GM12878 (cell line): ENCODE results near the gene KMT2E. TPM values are rescaled to one million over a fixed set of nuclear protein-coding genes. Genes with fewer than 3 reads are reported as not detected.

Experiments
- ATAC-seq: fragments of 200-7000 bp; cut with Tn5 transposase; 3 replicates; pipeline ENCODE4 v1.9.1; 2020; ENCODE audit warnings: mild to moderate bottlenecking, moderate library complexity
- BruUV-seq: library from RNA; stranded (reverse); fragments of 400-500 nt; replicated peaks from 2 replicates; lab custom pipeline; 2021; lab: Mats Ljungman, UMichigan
- CTCF ChIA-PET: fragments of 300-600 bp; sonication (Branson Sonifier 250); formaldehyde crosslinking; extraction: SDS; loops from one replicate; lab custom pipeline; 2021; ENCODE audit warnings: inconsistent platforms; lab: Yijun Ruan, JAX
- POLR2A ChIA-PET: fragments of 350-600 bp; formaldehyde crosslinking; extraction: SDS; loops from one replicate; lab custom pipeline; 2021; ENCODE audit warnings: inconsistent platforms; lab: Charles Lee
- RAD21 ChIA-PET: fragments of 300-600 bp; sonication (Branson Sonifier 250); formaldehyde crosslinking; loops from one replicate; lab custom pipeline; 2023; ENCODE audit warnings: antibody characterized with exemption; ENCODE audit not compliant: unreplicated experiment; lab: Charles Lee
- SMC1A ChIA-PET: fragments of 300-600 bp; sonication (Branson Sonifier 250); formaldehyde crosslinking; loops from one replicate; lab custom pipeline; 2023; ENCODE audit not compliant: unreplicated experiment, uncharacterized antibody; lab: Charles Lee
- DNase-seq: peaks from one replicate; pipeline ENCODE4 v3.0.0-alpha.2; 2011; ENCODE audit warnings: low read depth, low spot score
- FAIRE-seq: peaks from 3 replicates; lab custom pipeline; 2011; peaks lifted over from hg19 to GRCh38; lab: Jason Lieb, UNC
- H2AFZ ChIP-seq: 2 replicates; pipeline ENCODE4 v1.6.0; 2011; ENCODE audit warnings: low read depth, low read length, control low read depth; ENCODE audit not compliant: control insufficient read depth
- H3K27ac ChIP-seq: 2 replicates; pipeline ENCODE4 v1.5.1; 2011; ENCODE audit warnings: control low read depth; ENCODE audit not compliant: control insufficient read depth, insufficient read depth
- H3K27me3 ChIP-seq, 2 experiments: replicated peaks in 1 of 2; 2 replicates each; pipeline versions ENCODE4 v1.6.0 to v1.6.1; 2011; ENCODE audit warnings: low read length in 1 of 2; ENCODE audit not compliant: control insufficient read depth in 2 of 2, insufficient read depth in 2 of 2
- H3K36me3 ChIP-seq, 2 experiments: 2 replicates each; pipeline ENCODE4 v1.5.1; 2011; ENCODE audit warnings: low read length in 1 of 2; ENCODE audit not compliant: control insufficient read depth in 2 of 2, insufficient read depth in 2 of 2
- H3K4me1 ChIP-seq: 2 replicates; pipeline ENCODE4 v1.6.1; 2011; ENCODE audit warnings: mild to moderate bottlenecking, low read length, moderate library complexity, mixed read lengths; ENCODE audit not compliant: control insufficient read depth, insufficient read depth
- H3K4me2 ChIP-seq: 2 replicates; pipeline ENCODE4 v1.6.0; 2011; ENCODE audit warnings: control low read depth; ENCODE audit not compliant: control insufficient read depth, insufficient read depth
- H3K4me3 ChIP-seq: fragments of 200-600 bp; sonication (generic); 2 replicates; pipeline ENCODE4 v1.5.1; 2016
- H3K79me2 ChIP-seq: 2 replicates; pipeline ENCODE4 v1.6.0; 2011; ENCODE audit warnings: low read length; ENCODE audit not compliant: control insufficient read depth, insufficient read depth
- H3K9ac ChIP-seq: 2 replicates; pipeline ENCODE4 v1.8.0; 2011; ENCODE audit warnings: low read length, control low read depth, mixed read lengths; ENCODE audit not compliant: control insufficient read depth, insufficient read depth
- H3K9me3 ChIP-seq: replicated peaks from 3 replicates; pipeline ENCODE4 v1.5.1; 2011; ENCODE audit warnings: mild to moderate bottlenecking, low read length; ENCODE audit not compliant: control insufficient read depth, insufficient read depth
- H4K20me1 ChIP-seq: 2 replicates; pipeline ENCODE4 v1.6.0; 2011; ENCODE audit not compliant: control insufficient read depth, insufficient read depth
- EZH2 ChIP-seq: IDR thresholded peaks from 2 replicates; pipeline ENCODE4 v1.6.1; 2012; ENCODE audit warnings: low read depth, mild to moderate bottlenecking, control low read depth, inconsistent platforms, low read length, borderline replicate concordance; ENCODE audit not compliant: control insufficient read depth
- HDAC2 ChIP-seq: fragments of 200-600 bp; sonication (generic); IDR thresholded peaks from 2 replicates; pipeline ENCODE4 v1.6.1; 2017
- JUND ChIP-seq: IDR thresholded peaks from 2 replicates; pipeline ENCODE4 v1.6.1; 2012; ENCODE audit warnings: low read depth, mild to moderate bottlenecking, low read length, improper control_type of control experiment, moderate library complexity
- NRF1 ChIP-seq: conservative IDR thresholded peaks from 2 replicates; pipeline ENCODE4 v1.6.1; 2011; ENCODE audit warnings: mild to moderate bottlenecking, low read depth, low read length, improper control_type of control experiment
- RUNX3 ChIP-seq: IDR thresholded peaks from 2 replicates; pipeline ENCODE4 v1.6.1; 2012; ENCODE audit warnings: low read length, inconsistent platforms
- STAT1 ChIP-seq: fragments of 450-650 bp; conservative IDR thresholded peaks from 2 replicates; pipeline ENCODE4 v1.6.1; 2014; ENCODE audit warnings: antibody characterized with exemption, mild to moderate bottlenecking
- WGBS: methylation state at CpG from one replicate; pipeline ENCODE4 v1.1.6; 2016; ENCODE audit warnings: low lambda C conversion rate; ENCODE audit not compliant: insufficient replicate concordance, insufficient coverage; ENCODE audit errors: missing lambda C conversion rate; 5-methylcytosine and 5-hydroxymethylcytosine counted together
- in situ Hi-C: fragments of 300-500 bp; cut with MboI; formaldehyde crosslinking; loops from 9 replicates; pipeline ENCODE4 v1.14.3; 2018; ENCODE audit warnings: mixed read lengths
- intact Hi-C: fragments of 100-400 bp; cut with micrococcal nuclease; formaldehyde crosslinking; loops from one replicate; pipeline ENCODE4 v1.14.2; 2022; ENCODE audit not compliant: unreplicated experiment
- polyA plus RNA-seq, 11 experiments: library from polyadenylated mRNA; depleted of rRNA in 4 of 11; unstranded in 6 of 11; stranded (reverse) in 5 of 11; fragments of >200 nt; fragmentation: Nextera tagmentation in 4 of 11; fragmentation: Illumina TruSeq in 1 of 11; extraction: Ambion mirVana in 4 of 11; extraction: Trizol in 1 of 11; gene quantifications; 1 replicate in 1 of 11; 2 replicates in 10 of 11; pipeline versions ENCODE4 v1.2.1 to v1.2.3, GENCODE V29; 2011 to 2016; ENCODE audit warnings: inconsistent platforms in 2 of 11, missing spikeins in 2 of 11, low read depth in 1 of 11
- total RNA-seq, 4 experiments: library from RNA; depleted of rRNA in 3 of 4; stranded (reverse); fragments of >200 nt in 3 of 4; fragmentation: Illumina TruSeq in 1 of 4; extraction: Trizol in 1 of 4; gene quantifications; 2 replicates each; pipeline versions ENCODE4 v1.2.1 to v1.2.3, GENCODE V29; 2013 to 2021
- TF ChIP-seq, protein P1 (sequence below): fragments of 450-650 bp; formaldehyde crosslinking; IDR thresholded peaks from 2 replicates; pipeline ENCODE4 v1.5.0; 2022; ENCODE audit warnings: mild to moderate bottlenecking, missing genetic modification characterization
- TF ChIP-seq, protein P2 (sequence below): fragments of 450-650 bp; IDR thresholded peaks from 2 replicates; pipeline ENCODE4 v1.6.1; 2017; ENCODE audit warnings: antibody characterized with exemption, mild to moderate bottlenecking, moderate library complexity

KMT2E gene
- total and polyA plus RNA-seq, 10 of the 15 experiments (the other 5 are each of a cell fraction or from before 2014, with no cell fraction given), result 13.2 to 68.1 (median 34.1) TPM

DNA sequence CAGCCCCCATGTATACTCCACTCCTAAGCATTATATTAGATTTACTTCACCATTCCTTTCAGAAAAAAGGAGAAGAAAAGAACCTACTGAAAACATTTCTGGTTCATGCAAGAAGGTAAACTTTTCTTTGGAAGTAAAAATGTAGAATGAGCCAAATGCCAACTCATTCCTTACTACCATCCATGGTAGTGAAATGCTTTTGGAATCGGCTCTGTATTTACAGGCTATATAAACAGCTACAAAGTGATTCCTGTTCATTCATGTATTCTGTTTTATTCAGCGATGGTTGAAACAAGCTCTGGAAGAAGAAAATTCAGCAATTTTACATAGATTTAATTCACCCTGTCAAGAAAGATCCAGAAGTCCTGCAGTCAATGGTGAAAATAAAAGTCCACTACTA lies 91.6 kb downstream of the KMT2E start:
- ATAC-seq, result no peak
- in situ Hi-C loops (no loop called here), intact Hi-C loops (no loop called here)
- TF ChIP-seq, protein P1, sequence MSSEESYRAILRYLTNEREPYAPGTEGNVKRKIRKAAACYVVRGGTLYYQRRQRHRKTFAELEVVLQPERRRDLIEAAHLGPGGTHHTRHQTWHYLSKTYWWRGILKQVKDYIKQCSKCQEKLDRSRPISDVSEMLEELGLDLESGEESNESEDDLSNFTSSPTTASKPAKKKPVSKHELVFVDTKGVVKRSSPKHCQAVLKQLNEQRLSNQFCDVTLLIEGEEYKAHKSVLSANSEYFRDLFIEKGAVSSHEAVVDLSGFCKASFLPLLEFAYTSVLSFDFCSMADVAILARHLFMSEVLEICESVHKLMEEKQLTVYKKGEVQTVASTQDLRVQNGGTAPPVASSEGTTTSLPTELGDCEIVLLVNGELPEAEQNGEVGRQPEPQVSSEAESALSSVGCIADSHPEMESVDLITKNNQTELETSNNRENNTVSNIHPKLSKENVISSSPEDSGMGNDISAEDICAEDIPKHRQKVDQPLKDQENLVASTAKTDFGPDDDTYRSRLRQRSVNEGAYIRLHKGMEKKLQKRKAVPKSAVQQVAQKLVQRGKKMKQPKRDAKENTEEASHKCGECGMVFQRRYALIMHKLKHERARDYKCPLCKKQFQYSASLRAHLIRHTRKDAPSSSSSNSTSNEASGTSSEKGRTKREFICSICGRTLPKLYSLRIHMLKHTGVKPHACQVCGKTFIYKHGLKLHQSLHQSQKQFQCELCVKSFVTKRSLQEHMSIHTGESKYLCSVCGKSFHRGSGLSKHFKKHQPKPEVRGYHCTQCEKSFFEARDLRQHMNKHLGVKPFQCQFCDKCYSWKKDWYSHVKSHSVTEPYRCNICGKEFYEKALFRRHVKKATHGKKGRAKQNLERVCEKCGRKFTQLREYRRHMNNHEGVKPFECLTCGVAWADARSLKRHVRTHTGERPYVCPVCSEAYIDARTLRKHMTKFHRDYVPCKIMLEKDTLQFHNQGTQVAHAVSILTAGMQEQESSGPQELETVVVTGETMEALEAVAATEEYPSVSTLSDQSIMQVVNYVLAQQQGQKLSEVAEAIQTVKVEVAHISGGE, result no peak
- TF ChIP-seq STAT1, result no peak
- TF ChIP-seq EZH2, result no peak
- no peak for TF ChIP-seq HDAC2
- TF ChIP-seq, protein P2, sequence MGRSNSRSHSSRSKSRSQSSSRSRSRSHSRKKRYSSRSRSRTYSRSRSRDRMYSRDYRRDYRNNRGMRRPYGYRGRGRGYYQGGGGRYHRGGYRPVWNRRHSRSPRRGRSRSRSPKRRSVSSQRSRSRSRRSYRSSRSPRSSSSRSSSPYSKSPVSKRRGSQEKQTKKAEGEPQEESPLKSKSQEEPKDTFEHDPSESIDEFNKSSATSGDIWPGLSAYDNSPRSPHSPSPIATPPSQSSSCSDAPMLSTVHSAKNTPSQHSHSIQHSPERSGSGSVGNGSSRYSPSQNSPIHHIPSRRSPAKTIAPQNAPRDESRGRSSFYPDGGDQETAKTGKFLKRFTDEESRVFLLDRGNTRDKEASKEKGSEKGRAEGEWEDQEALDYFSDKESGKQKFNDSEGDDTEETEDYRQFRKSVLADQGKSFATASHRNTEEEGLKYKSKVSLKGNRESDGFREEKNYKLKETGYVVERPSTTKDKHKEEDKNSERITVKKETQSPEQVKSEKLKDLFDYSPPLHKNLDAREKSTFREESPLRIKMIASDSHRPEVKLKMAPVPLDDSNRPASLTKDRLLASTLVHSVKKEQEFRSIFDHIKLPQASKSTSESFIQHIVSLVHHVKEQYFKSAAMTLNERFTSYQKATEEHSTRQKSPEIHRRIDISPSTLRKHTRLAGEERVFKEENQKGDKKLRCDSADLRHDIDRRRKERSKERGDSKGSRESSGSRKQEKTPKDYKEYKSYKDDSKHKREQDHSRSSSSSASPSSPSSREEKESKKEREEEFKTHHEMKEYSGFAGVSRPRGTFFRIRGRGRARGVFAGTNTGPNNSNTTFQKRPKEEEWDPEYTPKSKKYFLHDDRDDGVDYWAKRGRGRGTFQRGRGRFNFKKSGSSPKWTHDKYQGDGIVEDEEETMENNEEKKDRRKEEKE, result no peak
- no peak for TF ChIP-seq NRF1
- TF ChIP-seq JUND, result no peak
- no peak for TF ChIP-seq RUNX3
- H4K20me1 ChIP-seq, result no peaks in the 10 kb centered on the region
- no TSS peak for BruUV-seq
- RAD21 ChIA-PET, result interaction anchor here (0.6 to 1.6 kb wide), 3 partner anchors 124 to 267 kb away, joined by 3 to 5 read pairs (median 4); no protein-coding TSS in a partner anchor
- no peaks in the 10 kb centered on the region; the same call in 1 of the 2 replicates for H3K79me2 ChIP-seq
- SMC1A ChIA-PET, result interaction anchor here (0.6 to 1.1 kb wide), 3 partner anchors 29 to 469 kb away, joined by 3 to 6 read pairs (median 3); no protein-coding TSS in a partner anchor
- CTCF ChIA-PET, result interaction anchor here (0.8 to 1.3 kb wide), 2 partner anchors 14 to 18 kb away, joined by 3 read pairs; no protein-coding TSS in a partner anchor
- H3K4me3 ChIP-seq, result no peak overlapping the region
- peaks cover 13% of the 10 kb centered on the region; the same call in 1 of the 2 replicates for H3K4me1 ChIP-seq
- no peak overlapping the region for H3K4me2 ChIP-seq
- H2AFZ ChIP-seq, result no peak overlapping the region
- no peaks in the 10 kb centered on the region for H3K9me3 ChIP-seq
- no peak for FAIRE-seq
- H3K27me3 ChIP-seq, result no peaks in the 10 kb centered on the region
- WGBS, result 100% methylated on average over 2 of the region's 2 CpGs
- POLR2A ChIA-PET, result no interaction called here
- H3K9ac ChIP-seq, result no peak overlapping the region
- H3K27ac ChIP-seq, result no peak overlapping the region
- no peak for DNase-seq
- H3K36me3 ChIP-seq, result peaks cover 10 to 41% of the 10 kb centered on the region in 2 experiments
